CD4-positive, alpha-beta T cell treated with Interleukin-17A for 4 hours (primary cell): ENCODE data around the gene ALDH6A1.
A peak's percentile ranks its signal among the peaks of the same experiment; 100 is the strongest.
"Not testable (repeated sequence)": the region's sequence is repeated elsewhere in the genome, so short reads cannot be mapped to it uniquely, and the experiment has no call there.

Source experiments
- DNase-seq: peaks from one replicate; pipeline ENCODE4 v3.0.0-alpha.2; 2020; ENCODE audit warnings: mixed read lengths

ALDH6A1 gene

DNA sequence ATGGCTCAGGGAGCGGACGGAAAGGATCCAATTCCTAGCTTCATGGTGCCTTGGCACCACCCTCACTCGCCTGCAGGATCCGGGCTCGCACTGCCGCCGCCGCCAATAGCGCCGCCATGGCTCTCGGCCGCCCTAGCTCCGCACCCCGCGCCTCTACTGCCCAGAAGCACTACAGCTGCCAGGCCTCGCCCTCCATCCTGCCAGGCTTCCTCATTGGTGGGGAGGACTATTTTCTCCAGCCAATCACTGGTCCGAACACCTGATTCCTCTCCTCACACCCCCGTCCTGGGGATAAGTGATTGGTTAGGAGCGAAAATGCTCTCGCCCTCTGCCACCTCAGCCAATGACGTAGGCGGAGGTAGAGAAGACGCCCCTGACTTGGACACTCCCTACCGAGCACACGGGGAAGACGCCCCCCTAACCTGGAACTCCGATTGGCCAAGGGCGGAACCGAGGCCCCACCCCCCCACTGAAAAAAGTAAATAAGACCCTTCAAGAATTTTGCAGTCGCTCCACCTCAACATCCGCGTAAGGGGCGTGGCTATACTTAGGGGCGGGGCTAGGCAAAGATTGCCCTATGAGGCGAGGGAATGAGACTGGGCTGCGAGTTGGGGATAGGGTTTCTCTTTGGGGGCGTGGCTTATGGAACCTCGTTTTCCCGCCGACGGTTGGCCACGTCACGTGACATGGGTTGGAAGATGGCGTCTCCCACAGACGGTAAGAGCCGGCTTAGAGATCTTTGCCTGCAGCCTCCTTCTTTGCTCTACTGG, at the start of gene ALDH6A1, which contains the start of gene LIN52:
Gene ALDH6A1, minus strand, starts transcription at position 177 of the 770 bp plus-strand sequence. Its CDS starts 59 bp downstream, at position 118.
Gene LIN52, plus strand, starts transcription at position 680 of the 770 bp plus-strand sequence. Its CDS starts 19 bp downstream, at position 699.
- DNase-seq: peak; percentile 98

DNA sequence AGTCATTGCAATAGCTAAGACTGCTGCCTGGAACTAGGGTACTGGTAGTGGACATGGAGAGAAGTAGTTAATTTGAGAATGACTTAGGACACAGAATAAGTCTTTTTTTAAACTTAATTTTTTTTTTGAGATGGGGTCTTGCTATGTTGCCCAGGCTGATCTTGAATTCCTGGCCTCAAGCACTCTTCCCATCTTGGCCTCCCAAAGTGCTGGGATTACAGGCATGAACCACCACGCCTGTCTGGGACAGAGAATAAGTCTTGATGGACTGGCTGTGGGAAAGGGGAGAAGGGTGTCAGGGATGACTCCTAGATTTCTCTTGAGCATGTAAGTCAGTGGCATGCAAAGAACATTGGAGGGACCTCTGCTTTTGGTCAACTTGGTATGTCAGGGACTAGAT, 43.4 kb upstream of the ALDH6A1 start:
- no peak for DNase-seq

DNA sequence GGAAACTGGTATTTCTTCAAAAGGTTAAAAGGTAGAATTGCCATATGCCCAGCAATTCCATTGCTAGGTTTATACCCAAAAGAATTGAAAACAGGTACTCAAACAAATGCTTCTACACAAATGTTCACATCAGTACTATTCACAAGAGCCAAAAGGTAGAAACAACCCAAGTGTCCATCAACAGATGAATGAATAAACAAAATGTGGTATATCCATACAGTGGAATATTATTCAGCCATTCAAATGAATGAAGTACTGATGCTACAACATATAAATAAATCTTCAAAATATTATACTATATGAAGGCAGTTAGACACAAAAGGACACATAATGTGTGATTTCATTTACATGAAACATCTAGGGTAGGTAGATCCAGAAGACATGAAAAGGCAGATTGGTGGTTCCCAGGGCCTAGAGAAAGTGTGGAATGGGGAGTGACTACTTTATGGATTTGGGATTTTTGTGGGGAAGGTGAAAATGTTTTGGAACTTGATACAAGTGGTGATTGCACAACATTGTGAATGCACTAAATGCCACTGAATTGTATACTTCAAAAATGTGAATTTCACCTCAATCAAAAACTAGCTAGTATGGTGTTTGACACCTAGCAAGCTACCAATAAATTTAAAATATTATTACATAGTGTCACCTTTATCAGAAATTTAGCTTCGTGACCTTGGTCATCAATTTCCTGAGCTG, 42.2 kb upstream of the ALDH6A1 start:
- DNase-seq: no peak

DNA sequence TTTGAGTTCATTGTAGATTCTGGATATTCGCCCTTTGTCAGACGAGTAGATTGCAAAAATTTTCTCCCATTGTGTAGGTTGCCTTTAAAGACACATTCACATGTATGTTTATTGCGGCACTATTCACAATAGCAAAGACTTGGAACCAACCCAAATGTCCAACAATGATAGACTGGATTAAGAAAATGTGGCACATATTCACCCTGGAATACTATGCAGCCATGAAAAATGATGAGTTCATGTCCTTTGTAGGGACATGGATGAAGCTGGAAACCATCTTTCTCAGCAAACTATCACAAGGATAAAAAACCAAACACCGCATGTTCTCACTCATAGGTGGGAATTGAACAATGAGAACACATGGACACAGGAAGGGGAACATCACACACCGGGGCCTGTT, 41.2 kb upstream of the ALDH6A1 start:
- not testable (repeated sequence) for DNase-seq

DNA sequence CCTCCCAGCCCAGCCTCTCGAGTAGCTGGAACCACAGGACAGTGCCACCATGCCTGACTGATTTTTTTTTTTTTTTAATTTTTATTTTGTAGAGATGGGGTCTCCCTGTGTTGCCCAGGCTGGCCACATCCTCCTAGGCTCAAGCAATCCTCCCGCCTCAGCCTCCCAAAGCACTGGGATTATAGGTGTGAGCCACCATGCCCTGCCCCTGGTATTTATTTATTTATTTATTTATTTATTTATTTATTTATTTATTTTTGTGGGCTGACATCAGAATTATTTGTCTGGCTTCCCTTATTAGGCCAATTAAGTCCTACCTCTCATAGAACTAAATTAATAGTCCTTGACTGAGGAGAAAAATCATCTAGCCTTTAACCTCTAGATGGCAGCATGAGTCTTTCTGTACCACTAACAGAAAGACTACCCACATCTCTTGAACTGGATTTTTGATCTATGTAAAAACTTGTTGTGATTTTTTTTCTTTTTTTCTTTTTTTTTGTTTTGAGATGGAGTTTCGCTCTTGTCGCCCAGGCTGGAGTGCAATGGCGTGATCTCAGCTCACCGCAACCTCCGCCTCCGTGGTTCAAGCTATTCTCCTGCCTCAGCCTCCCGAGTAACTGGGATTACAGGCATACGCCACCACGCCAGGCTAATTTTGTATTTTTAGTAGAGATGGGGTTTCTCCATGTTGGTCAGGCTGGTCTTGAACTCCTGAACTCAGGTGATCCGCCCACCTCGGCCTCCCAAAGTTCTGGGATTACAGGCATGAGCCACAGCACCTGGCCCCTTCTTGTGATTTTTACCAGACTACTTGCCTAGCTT, 27.4 kb upstream of the ALDH6A1 start:
- DNase-seq: not testable (repeated sequence)

- no peak for DNase-seq
Observed at GRCh38 chr14:74109369-74109768, 25.1 kb upstream of the ALDH6A1 start.

DNA sequence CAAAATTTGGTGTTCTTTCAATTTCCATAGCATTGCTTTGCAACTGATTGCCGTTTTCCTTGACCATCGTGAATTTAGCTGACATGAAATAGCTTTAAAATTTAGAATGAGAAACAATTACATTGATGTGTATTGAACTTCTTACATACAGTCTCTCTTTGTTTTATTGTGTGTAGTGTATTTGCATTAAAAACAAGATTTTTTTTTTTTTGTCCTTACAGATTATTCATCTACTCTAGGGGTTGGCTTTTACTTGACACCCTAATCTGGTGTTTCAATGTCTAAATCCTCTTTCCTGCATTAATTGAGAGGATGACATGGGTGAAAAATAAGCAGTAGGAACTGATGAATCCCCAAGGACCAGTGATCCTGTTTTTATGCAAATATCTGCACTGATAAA, 21.1 kb upstream of the ALDH6A1 start:
- no peak for DNase-seq

- no peak for DNase-seq
Observed at GRCh38 chr14:74089251-74090020, 5.2 kb upstream of the ALDH6A1 start.

GRCh38 chr14:74085828-74086227, 1.6 kb upstream of the ALDH6A1 start:
- DNase-seq: no peak

- DNase-seq: no peak
Observed at GRCh38 chr14:74085047-74085637, 889 bp upstream of the ALDH6A1 start.

DNA sequence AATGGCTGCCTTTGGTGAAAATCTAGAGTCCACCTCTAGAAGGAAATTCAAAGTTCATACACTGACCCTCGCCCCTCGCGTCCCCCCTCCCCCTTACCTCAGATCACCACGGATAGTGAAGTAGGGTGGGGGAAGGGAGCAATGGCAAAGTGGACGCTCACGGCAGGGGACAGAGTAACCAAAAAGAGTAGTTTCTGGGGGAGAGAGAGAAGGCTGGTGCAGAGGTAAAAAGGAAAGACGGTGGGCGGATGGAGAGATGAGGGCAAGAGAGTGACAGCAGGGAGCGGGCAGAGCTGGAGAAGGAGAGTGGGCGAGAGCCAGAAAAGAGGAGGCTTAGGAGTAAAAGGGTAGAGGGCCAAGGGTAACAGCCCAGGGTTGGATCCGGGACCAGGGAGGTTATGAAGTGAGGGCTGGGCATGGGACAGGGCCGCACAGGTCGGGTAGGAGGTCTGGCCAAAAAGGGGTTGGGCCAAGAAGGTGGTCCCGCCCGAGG, 423 bp downstream of the ALDH6A1 start:
- DNase-seq: no peak

DNA sequence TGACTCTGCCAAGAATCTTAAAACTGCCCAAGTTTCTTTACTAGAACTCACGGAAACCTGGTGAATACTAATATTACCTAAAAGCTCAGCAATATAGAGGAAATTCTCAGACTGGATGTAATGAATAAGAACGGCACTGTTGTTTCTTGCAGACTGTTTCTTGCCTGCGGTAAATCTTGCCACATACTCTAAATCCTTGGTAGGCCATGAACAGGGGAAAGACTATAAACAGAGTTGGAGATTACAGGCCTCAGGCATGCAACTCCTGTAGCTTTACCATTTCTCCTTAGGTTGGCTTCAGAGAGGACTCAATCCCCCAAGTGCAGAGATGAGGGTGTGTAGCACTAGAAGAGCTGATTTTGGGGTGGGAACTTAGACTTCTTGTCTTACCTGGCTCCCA, 1.1 kb downstream of the ALDH6A1 start:
- no peak for DNase-seq

GRCh38 chr14:74081491-74081890, 2.8 kb downstream of the ALDH6A1 start:
- no peak for DNase-seq

DNA sequence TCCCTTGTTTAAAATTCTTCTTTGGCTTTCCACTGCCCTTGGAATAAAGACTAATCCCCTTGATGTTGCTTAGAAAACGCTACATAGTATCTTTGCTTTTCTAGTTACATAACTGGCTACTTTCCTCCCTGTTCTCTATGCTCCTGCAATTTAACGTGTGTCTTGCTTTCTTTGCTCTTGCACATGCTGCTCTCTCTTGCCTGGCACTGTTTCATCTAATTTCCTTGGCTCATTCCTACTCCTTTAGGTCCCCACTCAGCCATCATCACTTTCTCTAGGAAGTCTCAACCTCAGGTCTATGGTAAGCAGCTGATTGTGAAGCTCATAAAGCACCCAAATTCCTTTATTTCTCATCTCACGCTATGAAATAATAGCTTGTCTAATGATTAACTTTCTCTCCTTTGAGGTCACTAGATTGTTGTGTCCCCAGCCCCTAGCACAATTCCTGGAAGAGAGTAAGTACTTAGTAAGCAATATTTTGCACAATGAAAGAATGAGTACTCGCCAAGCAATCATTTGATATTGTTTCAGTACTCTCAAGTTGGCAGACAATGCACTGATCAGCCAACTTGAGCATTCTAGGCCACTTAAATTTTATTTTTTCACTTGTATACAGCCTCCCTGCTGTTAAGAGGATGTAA, 3.3 kb downstream of the ALDH6A1 start:
- DNase-seq: no peak

- no peak for DNase-seq
Observed at GRCh38 chr14:74077401-74077800, 6.9 kb downstream of the ALDH6A1 start.

DNA sequence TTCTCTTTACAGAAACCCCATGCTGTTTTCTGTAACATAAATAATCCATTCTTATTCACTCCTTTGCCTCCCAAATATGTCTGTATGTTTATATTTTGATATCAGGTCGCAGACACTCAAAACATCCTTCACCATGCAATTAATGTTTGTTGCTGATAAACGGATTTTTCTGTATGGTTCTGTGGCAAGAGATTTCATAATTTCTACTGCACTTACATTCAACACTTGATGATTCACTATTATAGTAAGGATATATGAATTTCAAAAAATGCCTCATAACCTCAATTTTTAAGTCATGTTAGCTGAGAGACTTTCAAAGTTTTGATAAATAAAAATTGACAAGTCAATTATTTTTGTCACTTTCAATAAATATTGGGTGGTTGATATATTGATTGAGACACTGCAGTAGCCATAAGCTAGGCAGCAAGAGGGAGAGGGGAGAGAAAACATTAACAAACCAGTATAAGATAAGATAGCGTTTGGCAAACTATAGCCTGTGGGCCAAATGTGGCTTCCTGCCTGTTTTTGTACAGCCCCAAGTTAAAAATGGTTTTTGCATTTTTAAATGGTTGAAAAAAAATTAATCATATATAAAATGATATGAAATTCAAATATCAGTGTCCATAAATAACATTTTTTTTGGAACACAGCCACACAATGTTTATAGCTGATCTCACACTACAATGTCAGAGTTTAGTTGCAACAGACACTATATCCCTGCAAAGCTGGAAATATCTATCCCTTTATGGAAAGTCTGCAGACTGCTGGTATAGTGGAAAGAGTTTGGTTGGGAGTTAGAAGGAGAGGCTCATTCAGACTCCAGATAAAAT, 18.3 kb downstream of the ALDH6A1 start:
- no peak for DNase-seq

GRCh38 chr14:74064883-74065282, 19.4 kb downstream of the ALDH6A1 start:
- no peak for DNase-seq

DNA sequence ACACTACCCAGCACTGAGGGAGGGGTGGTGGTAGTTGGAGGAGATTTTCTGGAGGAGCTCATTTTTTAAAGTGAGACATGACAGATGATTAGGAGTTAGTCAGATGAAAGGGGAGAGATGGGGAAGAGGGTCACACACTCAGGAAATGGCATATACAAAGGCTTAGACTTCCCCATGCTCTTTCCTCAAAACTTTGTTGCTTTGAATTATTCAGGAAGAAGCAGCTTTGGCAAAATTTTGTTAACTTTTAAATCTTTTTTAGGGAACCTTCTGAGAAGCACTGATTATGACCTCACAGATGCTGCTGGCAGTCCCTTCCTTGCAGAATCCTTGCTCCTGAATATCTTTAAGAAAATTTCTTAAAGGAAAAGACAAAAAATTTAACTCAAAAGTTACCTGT, 19.8 kb downstream of the ALDH6A1 start:
- DNase-seq: no peak

DNA sequence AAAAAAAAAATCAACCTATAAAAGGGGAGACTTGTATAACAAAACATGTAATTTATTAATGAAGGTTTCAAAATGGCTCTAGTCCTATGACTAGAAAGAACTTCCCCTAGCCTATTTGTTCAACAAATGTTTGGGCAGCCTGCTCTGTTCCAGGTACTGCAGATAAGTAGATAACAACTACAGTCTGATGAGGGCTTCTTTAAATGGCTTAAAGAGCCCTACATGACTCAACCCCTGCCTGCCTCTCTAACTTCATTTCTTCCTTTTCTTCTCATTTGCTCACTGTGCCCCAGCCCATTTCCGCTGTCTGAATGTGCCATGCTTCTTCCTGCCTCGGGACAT, 21.5 kb downstream of the ALDH6A1 start:
- no peak for DNase-seq

DNA sequence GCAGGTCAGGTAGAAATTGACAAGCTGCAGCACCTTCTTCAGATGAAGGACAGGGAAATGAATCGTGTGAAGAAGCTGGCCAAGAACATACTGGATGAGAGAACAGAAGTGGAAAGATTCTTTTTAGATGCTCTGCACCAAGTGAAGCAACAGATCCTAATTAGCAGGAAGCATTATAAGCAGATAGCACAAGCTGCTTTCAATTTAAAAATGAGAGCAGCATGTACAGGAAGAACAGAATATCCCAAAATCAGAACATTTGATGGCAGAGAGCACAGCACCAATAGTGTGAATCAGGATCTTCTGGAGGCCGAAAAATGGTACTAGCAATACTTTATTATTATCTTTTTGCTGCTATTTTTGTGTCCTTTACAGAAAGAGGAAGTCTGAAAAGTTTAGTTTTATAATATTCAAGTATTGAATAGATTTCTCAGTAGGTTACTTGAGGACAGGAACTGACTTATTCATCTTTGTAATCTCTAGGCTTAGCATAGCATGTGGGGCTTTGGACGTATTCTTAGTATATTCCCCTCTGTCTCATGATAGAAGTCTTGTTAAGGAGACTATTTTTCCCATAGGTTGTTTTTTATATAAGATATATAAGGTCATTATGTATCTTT, 34.3 kb downstream of the ALDH6A1 start:
- no peak for DNase-seq
